Gastrocnemius medialis (tissue), 4 donors: ENCODE measurements around the gene MBNL2. TPM values are rescaled to one million over a fixed set of nuclear protein-coding genes. Genes with fewer than 3 reads are reported as not detected.

Source experiments
- ATAC-seq, 2 donors: fragments of 150-250 bp; one replicate each; pipeline ENCODE4 v1.9.1; 2016
- DNase-seq, 2 donors: peaks; one replicate each; pipeline ENCODE4 v3.0.0-alpha.2; 2019
- H3K27ac ChIP-seq, 4 donors: fragments of 200-600 bp; sonication (generic); 1 replicate in 1 of 4; 2 replicates in 3 of 4; pipeline ENCODE4 v1.5.1; 2016 to 2018; ENCODE audit warnings: mild to moderate bottlenecking in 2 of 4, moderate library complexity in 1 of 4
- H3K27me3 ChIP-seq, 3 donors: fragments of 200-600 bp; sonication (generic) in 2 of 3; 1 replicate in 1 of 3; 2 replicates in 2 of 3; pipeline versions ENCODE4 v1.5.1 to v1.6.0; 2016 to 2019; ENCODE audit warnings: mild to moderate bottlenecking in 1 of 3, moderate library complexity in 1 of 3
- H3K36me3 ChIP-seq, 2 donors: fragments of 200-600 bp; sonication (generic) in 1 of 2; one replicate each; pipeline ENCODE4 v1.5.1; 2017 to 2018
- H3K4me1 ChIP-seq, 2 donors: fragments of 200-600 bp; sonication (generic) in 1 of 2; one replicate each; pipeline ENCODE4 v1.5.1; 2016 to 2017; ENCODE audit warnings: mild to moderate bottlenecking in 2 of 2
- H3K4me3 ChIP-seq, 4 donors: fragments of 200-600 bp; sonication (generic) in 3 of 4; 1 replicate in 1 of 4; 2 replicates in 3 of 4; pipeline ENCODE4 v1.5.1; 2016 to 2019; ENCODE audit warnings: mild to moderate bottlenecking in 2 of 4
- H3K9me3 ChIP-seq, 3 donors: fragments of 200-600 bp; sonication (generic) in 2 of 3; 1 replicate in 1 of 3; 2 replicates in 2 of 3; pipeline ENCODE4 v1.5.1; 2016 to 2019
- POLR2A ChIP-seq, 2 donors: fragments of 450-650 bp; IDR thresholded peaks; one replicate each; pipeline ENCODE4 v1.6.1; 2017; ENCODE audit warnings: antibody characterized with exemption in 2 of 2, mild to moderate bottlenecking in 2 of 2, moderate library complexity in 2 of 2
- in situ Hi-C, 4 donors: fragments of 200-750 bp; cut with MboI; loops; one replicate each; pipeline versions ENCODE4 v1.15.0 to v1.8.0; 2017; ENCODE audit warnings: low sequenced_read_pairs in 4 of 4
- intact Hi-C: fragments of 100-400 bp; cut with DNase I; formaldehyde crosslinking; loops from one replicate; pipeline ENCODE4 v1.15.1; 2023; ENCODE audit warnings: low total_unique reads
- total RNA-seq, 4 donors: library from RNA; depleted of rRNA; stranded (reverse); fragments of >200 nt; gene quantifications; one replicate each; pipeline versions ENCODE4 v1.1.0 to v1.2.3, GENCODE V29; 2016
- TF ChIP-seq, protein P1 (sequence below), 5 experiments: fragments of 450-650 bp in 3 of 5; fragments of 200-600 bp in 2 of 5; sonication (generic) in 2 of 5; IDR thresholded peaks in 4 of 5; conservative IDR thresholded peaks in 1 of 5; 1 replicate in 4 of 5; 2 replicates in 1 of 5; pipeline ENCODE4 v1.5.1; 2016 to 2019; ENCODE audit warnings: antibody characterized with exemption in 5 of 5, mild to moderate bottlenecking in 3 of 5, moderate library complexity in 3 of 5

The MBNL2 gene
- total RNA-seq, 4 donors from 2014 or later, result 47.9 to 92.0 (median 71.3) TPM

DNA sequence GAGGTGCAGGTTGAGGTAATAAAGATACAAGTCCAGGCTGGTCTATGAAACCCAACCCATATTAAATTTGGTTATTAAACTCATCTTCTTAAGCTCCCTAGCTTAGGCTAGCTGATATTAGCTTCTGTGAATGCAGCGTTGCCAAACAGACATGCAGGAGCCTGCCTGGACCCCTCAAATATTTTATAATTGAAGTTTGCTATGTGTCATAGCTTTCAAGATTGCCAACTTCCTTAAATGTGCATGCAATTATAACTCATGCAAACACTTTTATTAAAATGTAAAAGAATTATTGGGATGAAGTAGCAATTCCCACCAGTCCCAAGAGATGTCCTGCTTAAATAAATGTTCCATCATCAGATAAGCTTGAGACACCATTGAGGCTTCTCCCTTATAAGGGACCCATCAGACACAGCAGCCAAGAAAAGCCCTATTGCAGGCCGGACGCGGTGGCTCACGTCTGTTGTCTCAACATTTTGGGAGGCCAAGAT is 51.3 kb downstream of the MBNL2 start:
- H3K4me1 ChIP-seq, result peaks cover 70 to 73% of the 10 kb centered on the region in 2 donors
- no peaks in the 10 kb centered on the region for H3K27me3 ChIP-seq
- H3K4me3 ChIP-seq, result no peak overlapping the region
- peaks cover 0 to 8% of the 10 kb centered on the region in 2 donors for H3K36me3 ChIP-seq
- intact Hi-C loops (no loop called here), in situ Hi-C loops (no loop called here)
- peak overlapping the region; percentile 0 to 74 (median 61) for H3K27ac ChIP-seq
- no peak for TF ChIP-seq POLR2A (IDR thresholded peaks at IDR 0.05)
- TF ChIP-seq, protein P1, sequence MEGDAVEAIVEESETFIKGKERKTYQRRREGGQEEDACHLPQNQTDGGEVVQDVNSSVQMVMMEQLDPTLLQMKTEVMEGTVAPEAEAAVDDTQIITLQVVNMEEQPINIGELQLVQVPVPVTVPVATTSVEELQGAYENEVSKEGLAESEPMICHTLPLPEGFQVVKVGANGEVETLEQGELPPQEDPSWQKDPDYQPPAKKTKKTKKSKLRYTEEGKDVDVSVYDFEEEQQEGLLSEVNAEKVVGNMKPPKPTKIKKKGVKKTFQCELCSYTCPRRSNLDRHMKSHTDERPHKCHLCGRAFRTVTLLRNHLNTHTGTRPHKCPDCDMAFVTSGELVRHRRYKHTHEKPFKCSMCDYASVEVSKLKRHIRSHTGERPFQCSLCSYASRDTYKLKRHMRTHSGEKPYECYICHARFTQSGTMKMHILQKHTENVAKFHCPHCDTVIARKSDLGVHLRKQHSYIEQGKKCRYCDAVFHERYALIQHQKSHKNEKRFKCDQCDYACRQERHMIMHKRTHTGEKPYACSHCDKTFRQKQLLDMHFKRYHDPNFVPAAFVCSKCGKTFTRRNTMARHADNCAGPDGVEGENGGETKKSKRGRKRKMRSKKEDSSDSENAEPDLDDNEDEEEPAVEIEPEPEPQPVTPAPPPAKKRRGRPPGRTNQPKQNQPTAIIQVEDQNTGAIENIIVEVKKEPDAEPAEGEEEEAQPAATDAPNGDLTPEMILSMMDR (IDR thresholded peaks at IDR 0.05 in 4 of 5, conservative IDR thresholded peaks at IDR 0.05 in 1 of 5), result no peak
- H3K9me3 ChIP-seq, result no peaks in the 10 kb centered on the region
- ATAC-seq (no peak), DNase-seq (no peak)

DNA sequence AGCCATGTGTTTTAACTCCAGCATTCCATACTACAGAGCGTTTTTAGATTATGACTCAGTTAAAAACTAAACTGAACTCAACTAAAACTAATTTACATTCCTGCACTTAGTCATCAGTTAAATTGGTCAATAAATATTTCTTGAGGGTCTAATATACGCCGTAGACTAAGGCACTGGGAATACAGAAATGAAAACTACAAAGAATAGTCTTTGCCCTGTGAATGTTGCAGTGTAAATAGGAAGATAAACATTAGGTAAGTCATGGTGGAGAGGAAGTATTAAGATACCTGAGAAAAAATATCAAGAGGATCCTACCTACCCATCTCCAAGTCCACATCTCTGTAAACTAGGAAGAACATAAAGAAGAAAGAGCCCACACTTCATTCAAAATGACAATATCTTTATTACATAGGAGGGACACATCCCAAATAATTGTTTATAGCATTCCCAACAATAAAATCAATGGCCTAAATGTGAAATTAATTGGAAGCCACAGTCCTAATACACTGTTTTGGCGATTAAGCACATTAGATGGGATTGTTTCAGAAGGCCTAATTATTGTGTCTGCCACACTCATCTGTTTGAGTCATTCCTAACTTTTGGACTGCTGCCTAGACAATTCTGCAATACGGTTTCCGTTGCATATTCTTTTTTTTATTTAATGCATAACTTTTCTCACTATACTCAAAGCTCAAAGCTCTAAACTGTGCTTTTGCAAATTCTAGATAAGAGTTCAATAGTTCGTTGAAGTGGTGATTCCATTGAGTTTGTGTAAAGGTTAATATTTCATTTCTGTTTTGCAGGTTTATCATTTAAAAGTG is 52.9 kb downstream of the MBNL2 start:
- TF ChIP-seq POLR2A (IDR thresholded peaks at IDR 0.05), result no peak
- TF ChIP-seq, protein P1 (IDR thresholded peaks at IDR 0.05 in 4 of 5, conservative IDR thresholded peaks at IDR 0.05 in 1 of 5), result no peak
- H3K4me1 ChIP-seq, result peaks cover 70 to 74% of the 10 kb centered on the region in 2 donors
- in situ Hi-C loops, result no loop called here

DNA sequence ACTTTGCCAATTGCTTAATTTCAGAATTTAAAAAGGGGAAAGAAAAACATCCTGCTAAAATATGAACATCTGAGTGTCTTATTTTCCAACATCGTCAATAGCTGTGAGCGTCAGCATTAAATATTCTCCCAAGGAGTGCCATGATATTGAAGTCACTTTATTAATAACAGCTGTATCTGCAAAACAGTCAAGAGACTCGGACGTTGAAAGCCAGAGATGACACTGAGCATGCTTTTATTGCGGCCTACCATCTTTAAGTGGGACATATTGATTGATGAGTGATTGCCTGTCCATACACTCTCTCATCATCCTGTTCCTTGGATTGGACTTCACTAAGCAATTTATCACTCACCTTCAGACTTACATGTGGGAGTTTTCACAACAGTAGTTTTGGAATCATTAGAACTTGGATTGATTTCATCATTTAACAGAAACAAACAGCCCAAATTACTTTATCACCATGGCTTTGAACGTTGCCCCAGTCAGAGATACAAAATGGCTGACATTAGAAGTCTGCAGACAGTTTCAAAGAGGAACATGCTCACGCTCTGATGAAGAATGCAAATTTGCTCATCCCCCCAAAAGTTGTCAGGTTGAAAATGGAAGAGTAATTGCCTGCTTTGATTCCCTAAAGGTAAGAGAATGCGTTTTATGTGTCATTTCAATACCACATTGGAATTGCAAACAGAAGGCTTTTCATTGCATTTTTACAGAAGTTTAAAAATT is 53.8 kb downstream of the MBNL2 start:
- ATAC-seq (no peak), DNase-seq (no peak)
- Histone ChIP-seq H3K27me3 (no peaks in the 10 kb centered on the region), H3K4me1 (peaks cover 72 to 83% of the 10 kb centered on the region in 2 donors), H3K27ac (peak overlapping the region; percentile 57 to 74 (median 66)), H3K9me3 (no peaks in the 10 kb centered on the region), H3K4me3 (no peak overlapping the region), H3K36me3 (peaks cover 0 to 8% of the 10 kb centered on the region in 2 donors)
- no peak for TF ChIP-seq POLR2A (IDR thresholded peaks at IDR 0.05)
- TF ChIP-seq, protein P1 (IDR thresholded peaks at IDR 0.05 in 4 of 5, conservative IDR thresholded peaks at IDR 0.05 in 1 of 5), result no peak
- in situ Hi-C loops (no loop called here), intact Hi-C loops (no loop called here)

More for the DNA sequence above, 52.9 kb downstream of the MBNL2 start:
- peak; percentile 49 to 59 for ATAC-seq
- DNase-seq, result no peak
- H3K9me3 ChIP-seq, result no peaks in the 10 kb centered on the region
- H3K27ac ChIP-seq, result peak overlapping the region; percentile 57 to 74 (median 66)
- intact Hi-C loops, result no loop called here
- H3K4me3 ChIP-seq, result no peak overlapping the region
- H3K36me3 ChIP-seq, result peaks cover 0 to 8% of the 10 kb centered on the region in 2 donors
- no peaks in the 10 kb centered on the region for H3K27me3 ChIP-seq

DNA sequence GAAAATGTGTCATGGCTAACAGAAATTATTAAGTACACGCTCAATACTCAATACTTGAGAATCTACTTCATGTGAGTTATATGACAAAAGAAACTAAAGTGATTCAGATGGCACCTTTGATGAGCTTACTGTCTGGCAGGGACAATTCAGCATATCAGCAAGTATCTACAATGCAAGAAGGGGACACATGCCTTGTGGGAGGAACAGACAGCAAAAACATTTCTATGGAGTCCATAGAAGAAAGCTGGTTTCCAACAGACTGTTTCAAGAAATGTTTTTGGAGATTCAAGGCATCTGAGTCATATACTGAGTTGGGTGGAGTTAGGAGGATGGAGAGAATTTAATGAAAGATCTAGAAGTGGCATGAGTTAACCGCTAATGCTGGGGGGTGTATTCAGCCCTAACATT is 54.7 kb downstream of the MBNL2 start:
- in situ Hi-C loops, result no loop called here
- Histone ChIP-seq H3K27ac (peak overlapping the region in 2 of 4 donors; percentile 7 to 11), H3K4me1 (peaks cover 79 to 85% of the 10 kb centered on the region in 2 donors), H3K27me3 (no peaks in the 10 kb centered on the region), H3K36me3 (peaks cover 0 to 8% of the 10 kb centered on the region in 2 donors), H3K4me3 (no peak overlapping the region), H3K9me3 (no peaks in the 10 kb centered on the region)
- no peak for DNase-seq
- TF ChIP-seq POLR2A (IDR thresholded peaks at IDR 0.05), result no peak
- TF ChIP-seq, protein P1 (IDR thresholded peaks at IDR 0.05 in 4 of 5, conservative IDR thresholded peaks at IDR 0.05 in 1 of 5), result no peak
- intact Hi-C loops, result no loop called here
- ATAC-seq, result no peak
